GM12874 (cell line): ENCODE measurements around the gene ZC3H18.

Experiments used
- TF ChIP-seq, protein P1 (sequence below): IDR thresholded peaks from 2 replicates; pipeline ENCODE4 v1.5.1; 2011; ENCODE audit warnings: low read depth, mild to moderate bottlenecking, control low read depth, low read length, moderate library complexity; ENCODE audit not compliant: insufficient read depth

ZC3H18 gene

DNA sequence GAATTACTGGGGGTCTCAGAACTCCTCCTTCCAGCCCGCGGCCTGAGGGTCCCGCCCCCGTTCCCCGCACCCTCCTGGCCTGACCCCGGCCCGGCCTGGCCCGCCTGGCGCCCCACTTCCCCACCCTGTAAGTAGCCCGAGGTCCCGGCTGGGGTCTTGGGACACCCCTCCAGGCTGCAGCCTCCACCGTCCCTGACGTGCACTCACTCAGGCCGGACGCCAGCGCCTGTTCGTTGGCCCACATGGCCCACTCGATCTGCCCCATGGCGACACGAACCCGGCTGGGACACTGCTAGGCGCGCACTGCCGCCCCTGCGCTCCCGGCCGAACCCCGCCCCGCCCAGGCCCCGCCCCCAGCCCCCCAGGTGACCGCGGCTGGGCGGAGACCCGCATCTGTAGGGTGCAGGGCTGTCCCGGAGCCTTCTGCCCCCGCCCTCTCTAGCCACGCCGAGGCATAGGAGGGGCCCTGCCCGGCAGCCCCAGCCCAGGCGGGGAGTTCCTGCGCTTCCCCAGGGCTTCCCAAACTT lies 80.6 kb downstream of the ZC3H18 start, which contains the start of gene CYBA:
CYBA (minus strand) TSS at position 305 of the 527 bp plus-strand sequence; CDS start at position 265, 40 bp downstream.
- TF ChIP-seq, protein P1, sequence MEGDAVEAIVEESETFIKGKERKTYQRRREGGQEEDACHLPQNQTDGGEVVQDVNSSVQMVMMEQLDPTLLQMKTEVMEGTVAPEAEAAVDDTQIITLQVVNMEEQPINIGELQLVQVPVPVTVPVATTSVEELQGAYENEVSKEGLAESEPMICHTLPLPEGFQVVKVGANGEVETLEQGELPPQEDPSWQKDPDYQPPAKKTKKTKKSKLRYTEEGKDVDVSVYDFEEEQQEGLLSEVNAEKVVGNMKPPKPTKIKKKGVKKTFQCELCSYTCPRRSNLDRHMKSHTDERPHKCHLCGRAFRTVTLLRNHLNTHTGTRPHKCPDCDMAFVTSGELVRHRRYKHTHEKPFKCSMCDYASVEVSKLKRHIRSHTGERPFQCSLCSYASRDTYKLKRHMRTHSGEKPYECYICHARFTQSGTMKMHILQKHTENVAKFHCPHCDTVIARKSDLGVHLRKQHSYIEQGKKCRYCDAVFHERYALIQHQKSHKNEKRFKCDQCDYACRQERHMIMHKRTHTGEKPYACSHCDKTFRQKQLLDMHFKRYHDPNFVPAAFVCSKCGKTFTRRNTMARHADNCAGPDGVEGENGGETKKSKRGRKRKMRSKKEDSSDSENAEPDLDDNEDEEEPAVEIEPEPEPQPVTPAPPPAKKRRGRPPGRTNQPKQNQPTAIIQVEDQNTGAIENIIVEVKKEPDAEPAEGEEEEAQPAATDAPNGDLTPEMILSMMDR: no peak

DNA sequence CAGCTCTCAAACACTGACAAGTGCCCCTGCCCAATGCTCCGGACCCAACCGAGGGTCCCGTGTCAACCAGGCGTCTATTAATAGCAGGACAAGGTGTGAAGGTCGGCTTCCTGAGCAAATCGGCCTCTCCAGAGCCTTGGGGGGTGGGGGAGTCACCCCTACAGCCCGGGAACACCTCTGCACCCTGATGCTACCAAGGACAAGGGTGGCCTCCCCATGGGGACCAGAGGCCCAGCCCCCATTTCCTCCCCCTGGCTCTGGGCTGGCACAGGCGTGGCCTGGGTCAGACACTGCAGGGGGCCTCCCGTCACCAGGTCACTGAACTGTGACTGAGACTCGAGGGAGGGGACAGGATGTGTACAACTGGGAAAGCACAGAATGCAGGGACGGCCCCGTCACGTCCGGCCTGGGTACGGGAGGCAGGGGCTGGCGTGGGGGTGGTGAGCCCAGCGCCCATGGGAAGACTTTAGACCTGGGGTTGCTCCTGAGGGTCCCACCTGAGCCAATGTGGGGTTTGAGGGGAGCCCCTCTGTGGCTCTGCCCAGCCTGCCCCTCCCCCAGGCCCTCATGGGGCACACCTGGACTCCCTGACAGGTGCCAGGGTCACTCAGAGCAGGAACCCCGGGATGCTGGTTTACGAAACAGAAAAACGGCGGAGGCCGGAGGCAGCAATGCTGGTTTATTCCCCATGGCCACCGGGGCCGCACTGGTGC lies 81.2 kb downstream of the ZC3H18 start:
- TF ChIP-seq, protein P1: no peak

DNA sequence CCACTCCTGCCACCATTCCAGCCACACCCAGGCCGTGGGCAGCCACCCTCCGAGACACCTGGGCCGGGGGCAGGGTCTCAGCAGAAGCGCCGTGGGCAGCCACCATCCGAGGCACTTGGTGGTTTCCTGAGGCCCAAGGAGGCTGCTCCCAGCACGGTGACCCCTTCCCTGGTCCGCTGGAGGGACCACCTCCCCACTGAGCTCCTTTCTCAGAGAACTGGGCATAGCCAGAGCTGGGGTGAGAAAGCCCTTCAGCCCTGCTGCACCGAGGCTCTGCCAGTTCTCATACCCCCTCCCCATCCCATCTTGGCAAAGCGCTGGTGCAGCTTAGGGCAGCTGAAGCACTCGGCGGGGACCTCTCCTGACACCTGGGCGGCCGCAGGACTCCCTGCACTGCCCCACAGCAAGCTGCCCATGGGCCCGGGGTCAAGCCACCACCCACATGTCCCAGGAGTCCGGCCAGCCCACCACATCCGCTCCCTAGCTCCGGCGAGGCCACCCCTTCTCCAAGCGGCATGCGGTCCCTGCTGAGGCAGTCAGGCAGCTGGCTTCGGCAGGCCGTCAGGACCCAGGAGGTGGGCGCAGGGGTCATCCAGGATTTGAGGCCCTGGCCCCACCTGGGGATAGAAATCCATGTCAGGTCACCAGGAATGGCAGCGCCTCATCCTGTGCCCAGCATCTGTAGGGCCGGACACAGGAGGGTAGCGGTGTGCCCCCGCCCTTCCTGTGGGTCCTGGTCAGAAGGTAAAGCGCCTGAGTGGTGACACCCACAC lies 82.0 kb downstream of the ZC3H18 start:
- TF ChIP-seq, protein P1: no peak

DNA sequence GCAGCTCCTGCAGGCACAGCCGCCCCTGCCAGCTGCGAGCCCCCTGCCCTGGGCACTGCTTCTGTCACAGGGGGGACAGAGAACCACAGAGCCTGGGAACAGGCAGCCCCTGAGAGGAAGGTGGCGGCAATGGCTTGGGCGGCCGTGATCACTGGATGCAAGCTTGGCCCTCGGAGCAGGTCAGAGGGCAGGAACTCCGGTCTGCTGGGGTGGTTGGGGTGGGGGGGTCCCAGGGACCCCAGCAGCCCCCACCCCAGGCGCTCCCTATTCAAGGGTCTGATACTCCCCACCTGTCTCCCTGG lies 82.5 kb downstream of the ZC3H18 start:
- TF ChIP-seq, protein P1: no peak

DNA sequence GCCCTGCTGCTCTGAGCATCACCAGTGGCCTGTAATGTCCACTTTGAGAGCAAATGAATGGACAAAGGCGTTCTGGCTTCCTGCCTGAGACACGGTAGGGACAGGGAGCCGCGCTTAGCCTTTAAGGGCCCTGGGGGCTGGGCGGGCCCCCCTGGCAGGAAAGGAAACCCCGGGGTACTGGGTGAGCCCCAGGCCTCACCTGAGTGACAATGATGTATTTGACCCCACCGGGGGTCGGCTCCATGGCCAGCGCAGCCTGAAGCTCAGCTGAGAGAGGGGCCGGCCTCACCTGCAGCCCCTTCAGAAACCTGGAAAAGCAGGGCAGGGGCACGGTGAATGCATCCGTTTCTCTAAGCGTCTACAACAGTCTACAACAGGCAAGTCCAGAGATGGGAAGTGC lies 82.9 kb downstream of the ZC3H18 start:
- TF ChIP-seq, protein P1: no peak

DNA sequence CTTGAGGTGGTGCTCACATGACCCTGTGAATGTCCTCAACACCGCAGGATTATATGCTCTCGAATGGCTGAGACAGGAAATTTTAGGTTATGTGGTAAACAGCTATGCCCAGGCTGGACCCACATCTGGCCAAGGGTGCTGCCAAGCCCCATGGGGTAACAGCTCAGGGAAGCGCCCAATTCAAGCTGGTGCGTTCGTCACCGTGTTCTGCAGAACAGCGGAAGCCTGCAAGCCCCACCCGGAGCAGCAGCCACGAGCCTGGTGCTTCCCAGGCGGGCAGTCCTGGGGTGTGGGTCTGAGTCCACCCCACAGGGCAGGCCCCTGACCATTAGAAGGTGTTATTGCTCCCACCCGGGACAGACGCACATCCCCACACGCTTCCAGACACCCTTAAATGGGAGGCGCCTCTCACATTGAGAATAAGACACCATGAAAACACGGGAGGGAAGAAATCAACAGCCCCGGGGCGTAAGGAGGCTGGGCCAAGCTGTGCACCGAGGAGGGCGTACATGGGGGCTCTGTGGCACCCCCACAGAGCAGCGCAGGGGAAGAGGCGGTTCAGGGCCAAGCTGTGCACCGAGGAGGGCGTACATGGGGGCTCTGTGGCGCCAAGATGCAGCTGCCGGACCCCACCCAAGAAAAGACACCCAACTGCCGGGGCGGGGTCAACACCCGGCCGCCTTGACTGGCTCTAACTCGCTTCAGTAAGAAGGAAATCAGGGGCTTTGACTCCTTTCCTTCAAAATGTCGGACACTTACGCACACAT lies 83.6 kb downstream of the ZC3H18 start:
- TF ChIP-seq, protein P1: no peak
